Hepatocyte (in vitro differentiated cells): ENCODE measurements around the gene GPR157. TPM values are rescaled to one million over a fixed set of nuclear protein-coding genes. Genes with fewer than 3 reads are reported as not detected.

ENCODE experiments used
- DNase-seq: peaks from one replicate; pipeline ENCODE4 v3.0.0-alpha.2; 2016; ENCODE audit warnings: low spot score
- H2AFZ ChIP-seq: fragments of 200-600 bp; sonication (generic); 2 replicates; pipeline ENCODE4 v1.6.0; 2016; ENCODE audit warnings: antibody characterized with exemption, mild to moderate bottlenecking
- H3K27ac ChIP-seq: fragments of 200-600 bp; sonication (generic); 2 replicates; pipeline ENCODE4 v1.5.1; 2016; ENCODE audit warnings: mild to moderate bottlenecking
- H3K27me3 ChIP-seq: fragments of 200-600 bp; sonication (generic); 2 replicates; pipeline ENCODE4 v1.6.1; 2016
- H3K36me3 ChIP-seq: fragments of 200-600 bp; sonication (generic); replicated peaks from 2 replicates; pipeline ENCODE4 v1.5.1; 2016; ENCODE audit warnings: low read depth; ENCODE audit not compliant: insufficient read depth
- H3K4me1 ChIP-seq: fragments of 200-600 bp; sonication (generic); 2 replicates; pipeline ENCODE4 v1.5.1; 2016; ENCODE audit warnings: mild to moderate bottlenecking, moderate library complexity; ENCODE audit not compliant: insufficient read depth
- H3K4me2 ChIP-seq: fragments of 200-600 bp; sonication (generic); 2 replicates; pipeline ENCODE4 v1.6.0; 2016
- H3K4me3 ChIP-seq: fragments of 200-600 bp; sonication (generic); 2 replicates; pipeline ENCODE4 v1.5.1; 2016; ENCODE audit warnings: mild to moderate bottlenecking
- H3K79me2 ChIP-seq: fragments of 200-600 bp; sonication (generic); 2 replicates; pipeline ENCODE4 v1.6.0; 2017; ENCODE audit warnings: mild to moderate bottlenecking
- H3K9me2 ChIP-seq: fragments of 200-600 bp; sonication (generic); replicated peaks from 2 replicates; pipeline ENCODE4 v1.6.0; 2017; ENCODE audit warnings: mild to moderate bottlenecking; ENCODE audit not compliant: insufficient read depth
- H3K9me3 ChIP-seq: fragments of 200-600 bp; sonication (generic); 2 replicates; pipeline ENCODE4 v1.5.1; 2016; ENCODE audit warnings: low read depth, mild to moderate bottlenecking
- H4K20me1 ChIP-seq: fragments of 200-600 bp; sonication (generic); 2 replicates; pipeline ENCODE4 v1.6.0; 2016; ENCODE audit warnings: mild to moderate bottlenecking; ENCODE audit not compliant: insufficient read depth, poor library complexity, severe bottlenecking
- CTCF ChIP-seq: fragments of 200-600 bp; sonication (generic); IDR thresholded peaks from 2 replicates; pipeline ENCODE4 v1.5.1; 2016; ENCODE audit warnings: antibody characterized with exemption, mild to moderate bottlenecking; ENCODE audit not compliant: poor library complexity
- EZH2 ChIP-seq: fragments of 200-600 bp; sonication (generic); IDR thresholded peaks from 2 replicates; pipeline ENCODE4 v1.6.1; 2016; ENCODE audit warnings: antibody characterized with exemption, mild to moderate bottlenecking, borderline replicate concordance
- EZH2phosphoT487 ChIP-seq: fragments of 200-600 bp; sonication (generic); IDR thresholded peaks from one replicate; pipeline ENCODE4 v1.6.1; 2018; ENCODE audit warnings: antibody characterized with exemption, mild to moderate bottlenecking, low read depth, moderate library complexity; ENCODE audit not compliant: unreplicated experiment, severe bottlenecking
- WGBS: methylation state at CpG from one replicate; pipeline ENCODE4 v1.1.6; 2016; ENCODE audit warnings: low lambda C conversion rate; ENCODE audit errors: missing lambda C conversion rate; 5-methylcytosine and 5-hydroxymethylcytosine counted together
- polyA plus RNA-seq: library from polyadenylated mRNA; unstranded; fragments of >200 nt; fragmentation: Nextera tagmentation; extraction: Ambion mirVana; gene quantifications from 2 replicates; pipeline ENCODE4 v1.2.1, GENCODE V29; 2016
- total RNA-seq: library from RNA; depleted of rRNA; stranded (reverse); fragments of >200 nt; gene quantifications from 2 replicates; pipeline ENCODE4 v1.2.3, GENCODE V29; 2014

The GPR157 gene
- total and polyA plus RNA-seq, 2 experiments from 2014 or later = 14.4 to 18.6 TPM

- WGBS = 88% methylated on average over 10 of the region's 10 CpGs
- DNase-seq = no peak
- H2AFZ ChIP-seq = no peak overlapping the region
- no peak overlapping the region for H3K4me2 ChIP-seq
- TF ChIP-seq EZH2 = no peak
- TF ChIP-seq CTCF = no peak
- no peak for TF ChIP-seq EZH2phosphoT487
- no peak overlapping the region for H3K27ac ChIP-seq
- H3K27me3 ChIP-seq = no peaks in the 10 kb centered on the region
- no peaks in the 10 kb centered on the region for H3K4me1 ChIP-seq
- H4K20me1 ChIP-seq = no peaks in the 10 kb centered on the region
- H3K4me3 ChIP-seq = no peak overlapping the region
- H3K36me3 ChIP-seq = no peaks in the 10 kb centered on the region
- H3K79me2 ChIP-seq = no peaks in the 10 kb centered on the region
- no peaks in the 10 kb centered on the region for H3K9me2 ChIP-seq
- H3K9me3 ChIP-seq = no peaks in the 10 kb centered on the region
These were observed 71.1 kb downstream of the GPR157 start for GRCh38 chr1:9057851-9058250.

GRCh38 chr1:9052272-9053049 lies 76.4 kb downstream of the GPR157 start:
- DNase-seq = no peak
- Histone ChIP-seq H3K36me3 (no peaks in the 10 kb centered on the region), H3K79me2 (no peaks in the 10 kb centered on the region), H3K27ac (no peak overlapping the region), H3K4me1 (no peaks in the 10 kb centered on the region), H3K4me2 (no peak overlapping the region), H3K9me2 (no peaks in the 10 kb centered on the region), H3K4me3 (no peak overlapping the region), H3K9me3 (no peaks in the 10 kb centered on the region), H3K27me3 (no peaks in the 10 kb centered on the region), H2AFZ (no peak overlapping the region), H4K20me1 (no peaks in the 10 kb centered on the region)
- TF ChIP-seq CTCF (no peak), EZH2 (no peak), EZH2phosphoT487 (no peak)
- WGBS = 96% methylated on average over 6 of the region's 6 CpGs

GRCh38 chr1:9051379-9051778 lies 77.5 kb downstream of the GPR157 start:
- TF ChIP-seq CTCF (no peak), EZH2phosphoT487 (no peak), EZH2 (no peak)
- Histone ChIP-seq H3K9me2 (no peaks in the 10 kb centered on the region), H4K20me1 (no peaks in the 10 kb centered on the region), H3K79me2 (no peaks in the 10 kb centered on the region), H2AFZ (no peak overlapping the region), H3K4me3 (no peak overlapping the region), H3K27ac (no peak overlapping the region), H3K4me2 (no peak overlapping the region), H3K9me3 (no peaks in the 10 kb centered on the region), H3K27me3 (no peaks in the 10 kb centered on the region), H3K36me3 (no peaks in the 10 kb centered on the region), H3K4me1 (no peaks in the 10 kb centered on the region)
- DNase-seq = no peak
- 58% methylated on average over 1 of the region's 1 CpG for WGBS
